SJCRH30 (cell line): ENCODE data around the gene UBE2C. TPM values are rescaled to one million over a fixed set of nuclear protein-coding genes. Genes with fewer than 3 reads are reported as not detected.

Experiments used
- DNase-seq, 2 experiments: peaks; one replicate each; pipeline ENCODE4 v3.0.0-alpha.2; 2015 to 2020
- H3K27ac ChIP-seq: fragments of 250-450 bp; sonication (Bioruptor Pico); 2 replicates; pipeline ENCODE4 v1.5.1; 2020; ENCODE audit warnings: mild to moderate bottlenecking, moderate library complexity
- H3K27me3 ChIP-seq: fragments of 250-450 bp; sonication (Bioruptor Pico); 2 replicates; pipeline ENCODE4 v1.5.1; 2020; ENCODE audit warnings: mild to moderate bottlenecking, moderate library complexity
- H3K36me3 ChIP-seq: fragments of 250-450 bp; sonication (Bioruptor Pico); 2 replicates; pipeline ENCODE4 v1.5.1; 2020; ENCODE audit warnings: mild to moderate bottlenecking, moderate library complexity
- H3K4me1 ChIP-seq: fragments of 250-450 bp; sonication (Bioruptor Pico); 2 replicates; pipeline ENCODE4 v1.5.1; 2020; ENCODE audit warnings: mild to moderate bottlenecking, moderate library complexity
- H3K4me3 ChIP-seq: fragments of 250-450 bp; sonication (Bioruptor Pico); 2 replicates; pipeline ENCODE4 v1.5.1; 2020; ENCODE audit warnings: mild to moderate bottlenecking, moderate library complexity
- H3K9me3 ChIP-seq: fragments of 250-450 bp; sonication (Bioruptor Pico); replicated peaks from 2 replicates; pipeline ENCODE4 v1.5.1; 2020; ENCODE audit warnings: mild to moderate bottlenecking, moderate library complexity
- total RNA-seq: library from RNA; depleted of rRNA; stranded (reverse); fragments of >200 nt; shearing (Covaris generic); gene quantifications from 2 replicates; pipeline ENCODE4 v1.2.3, GENCODE V29; 2014

UBE2C gene
- total RNA-seq, 1 experiment from 2014 or later: 615 TPM

GRCh38 chr20:45833883-45834796, 21.7 kb downstream of the UBE2C start:
- no peaks in the 10 kb centered on the region for H3K9me3 ChIP-seq
- H3K27me3 ChIP-seq: no peaks in the 10 kb centered on the region
- peaks cover 25% of the 10 kb centered on the region for H3K4me1 ChIP-seq
- DNase-seq: peak; percentile 81 to 87
- peak overlapping the region; percentile 64 for H3K4me3 ChIP-seq
- no peaks in the 10 kb centered on the region for H3K36me3 ChIP-seq
- peak overlapping the region; percentile 21; the same call in 1 of the 2 replicates for H3K27ac ChIP-seq

GRCh38 chr20:45834797-45835161, 22.3 kb downstream of the UBE2C start:
- Histone ChIP-seq H3K4me3 (no peak overlapping the region), H3K36me3 (no peaks in the 10 kb centered on the region), H3K27me3 (no peaks in the 10 kb centered on the region), H3K27ac (no peak overlapping the region), H3K4me1 (peaks cover 21% of the 10 kb centered on the region), H3K9me3 (no peaks in the 10 kb centered on the region)
- no peak for DNase-seq

GRCh38 chr20:45835329-45835765, 22.9 kb downstream of the UBE2C start:
- Histone ChIP-seq H3K36me3 (no peaks in the 10 kb centered on the region), H3K4me1 (peaks cover 21% of the 10 kb centered on the region), H3K4me3 (no peak overlapping the region), H3K9me3 (no peaks in the 10 kb centered on the region), H3K27me3 (no peaks in the 10 kb centered on the region), H3K27ac (no peak overlapping the region)
- no peak for DNase-seq

GRCh38 chr20:45835825-45836224, 23.4 kb downstream of the UBE2C start:
- Histone ChIP-seq H3K4me3 (no peak overlapping the region), H3K4me1 (peaks cover 21% of the 10 kb centered on the region), H3K9me3 (no peaks in the 10 kb centered on the region), H3K27ac (no peak overlapping the region), H3K27me3 (no peaks in the 10 kb centered on the region), H3K36me3 (no peaks in the 10 kb centered on the region)
- no peak for DNase-seq

- no peaks in the 10 kb centered on the region for H3K9me3 ChIP-seq
- H3K27ac ChIP-seq: no peak overlapping the region
- DNase-seq: no peak
- peaks cover 21% of the 10 kb centered on the region for H3K4me1 ChIP-seq
- no peak overlapping the region for H3K4me3 ChIP-seq
- peaks cover 4% of the 10 kb centered on the region; the same call in 1 of the 2 replicates for H3K36me3 ChIP-seq
- H3K27me3 ChIP-seq: no peaks in the 10 kb centered on the region
Observed at GRCh38 chr20:45836841-45837240, 24.4 kb downstream of the UBE2C start.

GRCh38 chr20:45840700-45841198, 28.3 kb downstream of the UBE2C start:
- DNase-seq: no peak
- H3K27me3 ChIP-seq: no peaks in the 10 kb centered on the region

GRCh38 chr20:45841407-45842129, 29.1 kb downstream of the UBE2C start:
- no peak for DNase-seq
- peaks cover 8% of the 10 kb centered on the region; the same call in 1 of the 2 replicates for H3K4me1 ChIP-seq
- no peak overlapping the region for H3K27ac ChIP-seq
- H3K27me3 ChIP-seq: no peaks in the 10 kb centered on the region
- H3K9me3 ChIP-seq: no peaks in the 10 kb centered on the region
- H3K4me3 ChIP-seq: no peak overlapping the region
- peaks cover 8% of the 10 kb centered on the region for H3K36me3 ChIP-seq

More at GRCh38 chr20:45840700-45841198, 28.3 kb downstream of the UBE2C start:
- Histone ChIP-seq H3K36me3 (peaks cover 8% of the 10 kb centered on the region), H3K9me3 (no peaks in the 10 kb centered on the region), H3K27ac (no peak overlapping the region), H3K4me3 (no peak overlapping the region), H3K4me1 (peaks cover 11% of the 10 kb centered on the region; the same call in 1 of the 2 replicates)

- Histone ChIP-seq H3K27ac (no peak overlapping the region), H3K4me1 (peaks cover under 1% of the 10 kb centered on the region; the same call in 1 of the 2 replicates), H3K9me3 (no peaks in the 10 kb centered on the region), H3K36me3 (peaks cover 8% of the 10 kb centered on the region), H3K4me3 (no peak overlapping the region), H3K27me3 (no peaks in the 10 kb centered on the region)
- DNase-seq: no peak
Observed at GRCh38 chr20:45842169-45842812, 29.8 kb downstream of the UBE2C start.

- H3K36me3 ChIP-seq: peaks cover 8% of the 10 kb centered on the region
Observed at GRCh38 chr20:45843506-45843905, 31.1 kb downstream of the UBE2C start.

GRCh38 chr20:45845452-45845851, 33.0 kb downstream of the UBE2C start:
- Histone ChIP-seq H3K36me3 (peaks cover 8% of the 10 kb centered on the region), H3K9me3 (no peaks in the 10 kb centered on the region), H3K27ac (no peak overlapping the region), H3K4me3 (no peak overlapping the region), H3K27me3 (no peaks in the 10 kb centered on the region), H3K4me1 (no peaks in the 10 kb centered on the region)
- DNase-seq: no peak

More at GRCh38 chr20:45843506-45843905, 31.1 kb downstream of the UBE2C start:
- Histone ChIP-seq H3K4me3 (no peak overlapping the region), H3K27me3 (no peaks in the 10 kb centered on the region), H3K27ac (no peak overlapping the region), H3K4me1 (no peaks in the 10 kb centered on the region), H3K9me3 (no peaks in the 10 kb centered on the region)
- no peak for DNase-seq

- no peaks in the 10 kb centered on the region for H3K9me3 ChIP-seq
- H3K4me1 ChIP-seq: no peaks in the 10 kb centered on the region
- no peaks in the 10 kb centered on the region for H3K36me3 ChIP-seq
- H3K27me3 ChIP-seq: no peaks in the 10 kb centered on the region
- H3K4me3 ChIP-seq: no peak overlapping the region
- H3K27ac ChIP-seq: no peak overlapping the region
- DNase-seq: no peak
Observed at GRCh38 chr20:45848421-45848820, 36.0 kb downstream of the UBE2C start.

- Histone ChIP-seq H3K27ac (no peak overlapping the region), H3K4me3 (no peak overlapping the region)
- DNase-seq: no peak
Observed at GRCh38 chr20:45848969-45849582, 36.6 kb downstream of the UBE2C start.

GRCh38 chr20:45850238-45850637, 37.8 kb downstream of the UBE2C start:
- no peak for DNase-seq
- no peaks in the 10 kb centered on the region for H3K4me1 ChIP-seq

More at GRCh38 chr20:45848969-45849582, 36.6 kb downstream of the UBE2C start:
- H3K36me3 ChIP-seq: no peaks in the 10 kb centered on the region
- no peaks in the 10 kb centered on the region for H3K27me3 ChIP-seq
- H3K4me1 ChIP-seq: no peaks in the 10 kb centered on the region
- no peaks in the 10 kb centered on the region for H3K9me3 ChIP-seq

GRCh38 chr20:45850926-45851325, 38.5 kb downstream of the UBE2C start:
- Histone ChIP-seq H3K36me3 (no peaks in the 10 kb centered on the region), H3K4me3 (no peak overlapping the region), H3K9me3 (no peaks in the 10 kb centered on the region), H3K4me1 (no peaks in the 10 kb centered on the region), H3K27ac (no peak overlapping the region), H3K27me3 (no peaks in the 10 kb centered on the region)
- no peak for DNase-seq

More at GRCh38 chr20:45850238-45850637, 37.8 kb downstream of the UBE2C start:
- no peak overlapping the region for H3K27ac ChIP-seq
- no peaks in the 10 kb centered on the region for H3K27me3 ChIP-seq
- H3K4me3 ChIP-seq: no peak overlapping the region
- H3K9me3 ChIP-seq: no peaks in the 10 kb centered on the region
- no peaks in the 10 kb centered on the region for H3K36me3 ChIP-seq
